ENCODE measurements around the gene GGTLC1. TPM values are rescaled to one million over a fixed set of nuclear protein-coding genes. Genes with fewer than 3 reads are reported as not detected.

The GGTLC1 gene
- total RNA-seq, 1 donor from 2014 or later = not detected

GRCh38 chr20:23974966-23975365 is 13.6 kb downstream of the GGTLC1 start:
- intact Hi-C loops (cut with DNase I) = no loop called here
- Histone ChIP-seq H3K4me3 (no peak overlapping the region), H3K9me3 (no peaks in the 10 kb centered on the region), H3K27me3 (no peaks in the 10 kb centered on the region), H3K4me1 (no peaks in the 10 kb centered on the region), H3K36me3 (no peaks in the 10 kb centered on the region), H3K27ac (no peak overlapping the region)
- DNase-seq (ENCODE audit: low spot score in 2 of 2) = no peak
- TF ChIP-seq CTCF (IDR thresholded peaks at IDR 0.05) = no peak

GRCh38 chr20:23971310-23971709 is 17.3 kb downstream of the GGTLC1 start:
- no peak for TF ChIP-seq CTCF (IDR thresholded peaks at IDR 0.05)
- DNase-seq (ENCODE audit: low spot score in 2 of 2) = no peak
- H3K36me3 ChIP-seq = no peaks in the 10 kb centered on the region
- no peaks in the 10 kb centered on the region for H3K4me1 ChIP-seq
- intact Hi-C loops (cut with DNase I) = no loop called here
- H3K27me3 ChIP-seq = no peaks in the 10 kb centered on the region
- H3K9me3 ChIP-seq = no peaks in the 10 kb centered on the region
- no peak overlapping the region for H3K27ac ChIP-seq
- no peak overlapping the region for H3K4me3 ChIP-seq

- no peak for DNase-seq (ENCODE audit: low spot score in 2 of 2)
- H3K27me3 ChIP-seq = no peaks in the 10 kb centered on the region
- no peak overlapping the region for H3K4me3 ChIP-seq
- no peak overlapping the region for H3K27ac ChIP-seq
- intact Hi-C loops (cut with DNase I) = no loop called here
- TF ChIP-seq CTCF (IDR thresholded peaks at IDR 0.05) = no peak
- no peaks in the 10 kb centered on the region for H3K36me3 ChIP-seq
- no peaks in the 10 kb centered on the region for H3K9me3 ChIP-seq
- H3K4me1 ChIP-seq = no peaks in the 10 kb centered on the region
These were observed 18.5 kb downstream of the GGTLC1 start for GRCh38 chr20:23970049-23970448.

DNA sequence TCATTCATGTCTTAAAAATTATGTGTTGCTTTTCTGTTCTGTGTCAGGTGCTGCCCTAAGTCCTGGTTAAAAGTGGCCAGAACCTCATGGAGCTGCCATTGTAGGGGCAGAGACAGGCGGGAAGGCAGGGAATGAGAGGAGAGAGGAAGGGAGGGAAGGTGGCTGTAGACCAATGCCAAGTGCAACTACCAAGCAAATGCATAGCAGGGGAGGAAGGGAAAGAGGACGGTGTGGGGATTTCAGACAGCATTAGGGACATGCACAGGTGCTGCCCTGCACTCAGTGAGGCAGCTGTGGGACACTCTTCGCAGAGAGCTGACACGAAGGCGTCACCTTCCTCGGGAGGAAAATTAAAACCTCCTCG is 21.0 kb downstream of the GGTLC1 start:
- Histone ChIP-seq H3K9me3 (no peaks in the 10 kb centered on the region), H3K27ac (no peak overlapping the region), H3K27me3 (no peaks in the 10 kb centered on the region), H3K4me1 (no peaks in the 10 kb centered on the region), H3K36me3 (no peaks in the 10 kb centered on the region), H3K4me3 (no peak overlapping the region)
- TF ChIP-seq CTCF (IDR thresholded peaks at IDR 0.05) = no peak
- no peak for DNase-seq (ENCODE audit: low spot score in 2 of 2)
- intact Hi-C loops (cut with DNase I) = no loop called here

- intact Hi-C loops (cut with DNase I) = no loop called here
- Histone ChIP-seq H3K4me1 (no peaks in the 10 kb centered on the region), H3K36me3 (no peaks in the 10 kb centered on the region), H3K4me3 (no peak overlapping the region), H3K9me3 (no peaks in the 10 kb centered on the region), H3K27me3 (no peaks in the 10 kb centered on the region), H3K27ac (no peak overlapping the region)
- no peak for TF ChIP-seq CTCF (IDR thresholded peaks at IDR 0.05)
- DNase-seq (ENCODE audit: low spot score in 2 of 2) = no peak
These were observed 21.5 kb downstream of the GGTLC1 start for GRCh38 chr20:23966927-23967615.

GRCh38 chr20:23966298-23966697 is 22.3 kb downstream of the GGTLC1 start:
- Histone ChIP-seq H3K9me3 (no peaks in the 10 kb centered on the region), H3K27ac (no peak overlapping the region), H3K4me3 (no peak overlapping the region), H3K27me3 (no peaks in the 10 kb centered on the region), H3K36me3 (no peaks in the 10 kb centered on the region), H3K4me1 (no peaks in the 10 kb centered on the region)
- DNase-seq (ENCODE audit: low spot score in 2 of 2) = no peak
- intact Hi-C loops (cut with DNase I) = no loop called here
- no peak for TF ChIP-seq CTCF (IDR thresholded peaks at IDR 0.05)
